Astrocyte (in vitro differentiated cells and primary cell): ENCODE data around the gene PTPRN2.

Source experiments
- CTCF ChIP-seq: IDR thresholded peaks from 2 replicates; pipeline ENCODE4 v1.5.1; 2011; ENCODE audit warnings: low read depth, mild to moderate bottlenecking, inconsistent platforms, low read length, moderate library complexity; ENCODE audit not compliant: insufficient read depth
- EZH2 ChIP-seq: IDR thresholded peaks from 2 replicates; pipeline ENCODE4 v1.6.1; 2012; ENCODE audit warnings: mild to moderate bottlenecking, low read length, inconsistent platforms; ENCODE audit not compliant: insufficient read depth

- no peak for TF ChIP-seq CTCF
- TF ChIP-seq EZH2, result no peak
These were observed 155.7 kb downstream of the PTPRN2 start for GRCh38 chr7:158431941-158432347.
